Activated CD4-positive, alpha-beta T cell treated with anti-CD3 and anti-CD28 coated beads, Interleukin-2, amount 50 U/mL, for 1 hour (primary cell): ENCODE measurements around the gene WNK2.

Experiments
- DNase-seq: peaks from one replicate; pipeline ENCODE4 v3.0.0-alpha.2; 2020

WNK2 gene

GRCh38 chr9:93256878-93257807 lies 73.2 kb downstream of the WNK2 start:
- DNase-seq = no peak

DNA sequence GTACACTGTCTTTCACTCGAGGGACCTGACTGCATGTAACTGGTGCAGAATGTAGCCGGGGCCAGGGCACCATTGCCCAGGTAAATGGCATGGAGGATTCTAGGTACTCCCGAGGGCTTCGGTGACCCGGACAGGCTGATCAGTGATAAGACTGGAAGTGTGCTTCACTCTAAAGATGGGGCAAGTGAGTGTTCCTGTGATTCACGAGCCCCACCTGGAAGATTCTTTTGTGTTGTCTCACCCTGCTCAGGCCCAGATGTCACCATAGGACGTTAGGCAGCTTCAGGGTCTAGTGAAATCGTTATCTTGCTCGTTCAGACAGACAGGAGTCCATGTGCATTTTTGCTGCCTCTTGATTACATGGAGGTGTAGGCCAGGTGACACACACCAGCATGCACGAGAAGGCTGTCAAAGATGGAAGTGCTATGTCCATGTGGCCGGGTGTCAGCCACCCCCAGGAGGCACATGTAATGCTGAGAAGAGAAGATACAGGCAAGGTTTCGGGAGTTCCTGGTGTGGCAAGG lies 73.9 kb downstream of the WNK2 start:
- no peak for DNase-seq

DNA sequence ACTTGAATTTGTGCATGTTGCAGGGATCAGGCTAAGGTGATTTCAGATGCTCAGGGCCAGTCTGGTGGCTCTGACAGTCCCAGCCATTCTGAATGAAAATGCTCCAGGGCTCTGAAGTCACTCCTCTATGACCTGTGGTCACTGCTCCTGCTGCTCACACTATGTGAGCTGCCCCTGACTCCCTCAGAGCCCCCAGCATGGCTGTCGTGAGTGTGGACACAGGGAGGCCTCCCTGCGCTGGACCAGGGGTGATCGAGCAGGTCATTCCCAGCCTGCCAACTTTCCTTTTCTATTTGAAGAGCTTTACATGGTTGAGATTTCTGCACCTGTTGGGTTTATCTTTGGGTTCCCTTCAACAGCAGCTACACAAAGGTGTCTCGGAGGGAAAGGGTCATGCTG lies 74.5 kb downstream of the WNK2 start:
- no peak for DNase-seq

- no peak for DNase-seq
Observed at GRCh38 chr9:93258818-93259489, 75.0 kb downstream of the WNK2 start.

DNA sequence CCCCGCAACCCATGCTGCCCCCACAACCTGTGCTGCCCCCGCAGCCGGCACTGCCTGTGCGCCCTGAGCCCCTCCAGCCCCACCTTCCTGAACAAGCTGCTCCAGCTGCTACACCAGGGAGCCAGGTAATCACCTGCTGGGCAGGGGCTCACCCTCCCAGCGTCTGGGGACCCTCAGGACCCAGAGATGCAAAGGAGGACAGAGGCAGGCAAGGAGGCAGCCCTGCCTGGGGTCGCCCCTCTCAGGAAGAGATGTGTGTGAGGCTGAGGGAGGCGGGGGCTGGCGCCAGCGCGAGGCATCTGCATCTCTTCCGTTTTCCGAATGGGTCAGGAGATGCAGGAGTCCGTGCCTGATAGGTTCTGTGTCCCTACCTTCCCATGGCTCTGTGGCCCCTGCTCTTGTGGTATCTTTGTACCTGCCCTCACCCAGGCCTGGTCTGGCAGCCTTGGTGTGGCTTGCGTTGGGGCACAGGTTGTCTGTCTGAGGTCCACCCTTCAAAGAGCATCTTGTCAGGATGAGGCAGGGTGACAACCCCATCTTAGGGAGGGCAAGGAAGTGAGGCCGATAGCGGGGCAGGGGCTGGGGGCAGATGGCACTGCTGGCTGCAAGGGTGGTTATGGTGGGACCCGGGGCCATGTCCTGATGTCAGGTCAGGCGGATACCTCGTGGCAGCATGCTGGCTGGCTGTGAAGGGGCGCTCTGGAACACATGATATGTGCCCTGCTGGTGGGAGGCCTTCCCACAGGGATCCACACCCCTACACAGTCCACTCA lies 75.7 kb downstream of the WNK2 start:
- no peak for DNase-seq

- DNase-seq = no peak
Observed at GRCh38 chr9:93260263-93261066, 76.5 kb downstream of the WNK2 start.

DNA sequence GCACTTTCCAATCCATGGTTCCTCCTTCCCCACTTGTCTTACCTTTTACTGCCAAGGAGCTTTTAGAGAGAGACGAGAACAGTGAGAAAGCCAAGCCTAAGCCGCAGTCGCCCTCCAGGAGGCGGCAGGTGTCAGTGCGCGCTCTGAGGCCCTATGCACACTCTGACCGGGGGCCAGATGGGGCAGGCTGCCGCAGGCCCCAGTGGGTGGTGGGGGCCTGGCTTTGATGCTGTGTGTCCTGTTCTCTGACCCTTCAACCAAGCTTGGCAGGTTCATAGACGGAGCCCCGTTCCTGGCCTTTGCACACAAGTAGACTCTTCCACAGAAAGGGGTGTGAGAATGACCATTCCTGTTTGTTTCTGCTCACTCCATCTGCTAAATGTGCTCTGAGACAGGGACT lies 77.3 kb downstream of the WNK2 start:
- DNase-seq = no peak

- DNase-seq = no peak
Observed at GRCh38 chr9:93261735-93262523, 78.0 kb downstream of the WNK2 start.

- no peak for DNase-seq
Observed at GRCh38 chr9:93262537-93263310, 78.8 kb downstream of the WNK2 start.

GRCh38 chr9:93263334-93264229 lies 79.6 kb downstream of the WNK2 start:
- no peak for DNase-seq

- no peak for DNase-seq
Observed at GRCh38 chr9:93264338-93265125, 80.6 kb downstream of the WNK2 start.

- DNase-seq = no peak
Observed at GRCh38 chr9:93265301-93265971, 81.5 kb downstream of the WNK2 start.

GRCh38 chr9:93265972-93266371 lies 82.0 kb downstream of the WNK2 start:
- no peak for DNase-seq

- DNase-seq = no peak
Observed at GRCh38 chr9:93266521-93267001, 82.6 kb downstream of the WNK2 start.

GRCh38 chr9:93267091-93267541 lies 83.2 kb downstream of the WNK2 start:
- DNase-seq = no peak

DNA sequence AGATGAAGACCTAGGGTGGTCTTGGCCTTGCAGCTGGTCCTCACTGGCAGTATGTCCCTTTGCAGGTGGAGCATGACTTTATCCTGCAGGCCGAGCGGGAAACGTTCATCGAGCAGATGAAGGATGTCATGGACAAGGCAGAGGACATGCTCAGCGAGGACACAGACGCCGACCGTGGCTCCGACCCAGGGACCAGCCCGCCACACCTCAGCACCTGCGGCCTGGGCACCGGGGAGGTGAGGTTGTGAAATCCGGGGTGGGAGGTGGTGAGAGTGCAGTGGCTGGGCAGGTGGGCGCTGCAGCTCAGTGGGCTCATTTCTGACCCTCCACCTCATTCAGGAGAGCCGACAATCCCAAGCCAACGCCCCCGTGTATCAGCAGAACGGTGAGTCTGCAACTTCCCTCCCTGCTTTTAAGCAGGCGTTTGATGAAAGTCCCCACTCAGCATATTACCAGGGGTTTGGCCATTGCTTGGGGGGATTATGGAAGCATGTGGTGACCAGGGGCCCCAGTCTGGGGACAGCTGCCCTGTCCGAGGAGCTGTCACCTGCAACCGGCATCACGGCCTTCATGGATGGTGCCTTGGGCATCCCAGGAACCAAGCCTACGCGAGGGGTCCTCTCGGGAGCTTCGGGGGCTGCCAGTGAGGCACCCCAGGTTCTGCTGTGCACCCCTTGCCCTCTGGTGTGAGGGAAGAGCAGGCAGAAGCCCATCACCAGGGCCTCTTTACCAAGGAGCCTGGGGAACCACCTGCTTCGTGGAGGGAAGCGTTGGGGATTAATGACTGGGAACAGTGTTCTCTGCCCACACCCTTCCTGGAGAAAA lies 84.0 kb downstream of the WNK2 start:
- DNase-seq = no peak
